ENCODE results near the gene STRAP.
"Not testable (repeated sequence)": the region's sequence is repeated elsewhere in the genome, so short reads cannot be mapped to it uniquely, and the experiment has no call there.

Gene STRAP

DNA sequence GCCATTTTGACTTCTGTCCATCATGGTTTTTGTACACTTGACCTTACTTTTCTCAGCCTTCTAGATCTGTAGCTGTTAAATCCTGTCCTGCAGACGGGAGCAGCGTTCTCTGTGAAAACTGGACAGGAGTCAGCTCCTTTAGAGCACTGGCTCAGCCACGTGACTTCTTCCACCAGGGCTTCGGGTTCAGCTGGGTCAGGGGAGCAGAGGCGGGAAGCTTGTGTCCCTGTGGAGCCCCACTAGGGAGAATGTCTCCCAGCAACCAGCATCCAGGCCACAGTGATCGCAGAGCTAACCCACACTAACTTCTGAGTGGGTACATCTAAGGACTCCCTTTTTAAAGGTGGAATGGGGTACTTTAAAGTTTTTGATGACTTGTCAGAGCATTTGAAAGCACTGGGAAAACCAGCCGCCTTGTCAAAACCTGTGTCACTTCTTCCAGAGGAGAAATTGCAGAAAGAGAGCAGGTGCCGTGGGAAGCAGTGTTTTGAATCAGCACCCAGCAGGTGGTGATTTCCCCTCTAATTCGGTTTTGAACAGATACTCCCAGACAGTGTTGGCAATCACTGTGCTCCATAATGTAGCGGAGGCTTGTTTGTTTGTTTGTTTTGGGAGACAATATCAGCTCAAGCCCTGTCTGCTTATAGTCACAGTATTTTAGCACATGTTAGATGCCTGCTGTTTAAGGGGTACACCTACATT is 46.8 kb downstream of the STRAP start:
- no peak for DNase-seq

DNA sequence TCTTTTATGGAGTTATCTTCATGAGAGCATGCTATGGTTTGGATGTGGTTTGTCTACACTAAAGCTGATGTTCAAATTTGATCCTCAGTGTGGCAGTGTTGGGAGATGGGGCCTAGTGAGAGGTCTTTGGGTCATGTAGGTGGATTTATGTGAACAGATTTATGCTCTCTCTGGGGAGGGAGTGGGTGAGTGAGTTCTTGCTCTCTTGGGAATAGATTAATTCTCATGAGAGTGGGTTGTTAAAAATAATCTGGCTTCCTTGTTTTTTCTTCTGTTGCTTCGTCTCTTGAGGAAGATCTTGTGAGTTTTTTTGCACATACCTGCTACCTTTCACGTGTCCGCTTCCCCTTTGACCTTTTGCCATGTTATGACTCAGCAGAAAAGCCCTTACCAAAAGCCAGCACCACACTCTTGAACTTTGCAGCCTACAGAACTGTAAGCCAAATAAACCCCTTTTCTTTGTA is 49.4 kb downstream of the STRAP start:
- no peak for DNase-seq

DNA sequence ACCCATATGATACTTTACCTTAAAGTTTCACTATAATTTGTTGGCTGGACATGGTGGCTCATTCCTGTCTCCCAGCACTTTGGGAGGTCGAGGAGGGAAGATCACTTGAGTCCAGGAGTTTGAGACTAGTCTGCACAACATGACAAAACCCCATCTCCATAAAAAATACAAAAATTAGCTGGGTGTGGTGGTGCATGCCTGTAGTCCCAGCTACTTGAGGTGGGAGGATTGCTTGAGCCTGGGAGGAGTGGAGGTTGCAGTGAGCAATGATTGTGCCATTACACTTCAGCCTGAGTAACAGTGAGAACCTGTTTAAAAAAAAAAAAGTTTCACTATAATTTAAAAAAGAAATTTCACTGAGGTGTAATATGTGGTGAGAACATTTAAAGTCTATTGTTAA is 50.1 kb downstream of the STRAP start:
- no peak for DNase-seq

DNA sequence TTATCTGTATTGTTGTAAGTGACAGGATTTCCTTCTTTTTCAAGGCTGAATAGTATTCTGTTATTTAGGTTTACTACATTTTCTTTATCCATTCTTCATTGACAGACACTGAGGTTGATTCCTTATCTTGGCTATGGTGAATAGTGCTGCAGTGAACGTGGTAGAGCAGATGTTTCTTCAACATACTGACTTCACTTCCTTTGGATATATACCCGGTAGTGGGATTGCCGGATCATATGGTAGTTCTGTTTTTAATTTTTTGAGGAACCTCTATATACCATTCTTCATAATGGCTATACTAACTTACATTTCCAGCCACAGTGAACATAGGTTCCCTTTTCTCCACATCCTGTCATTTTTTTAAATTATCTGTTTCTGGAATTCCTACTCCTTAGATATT is 50.8 kb downstream of the STRAP start:
- DNase-seq, result no peak

DNA sequence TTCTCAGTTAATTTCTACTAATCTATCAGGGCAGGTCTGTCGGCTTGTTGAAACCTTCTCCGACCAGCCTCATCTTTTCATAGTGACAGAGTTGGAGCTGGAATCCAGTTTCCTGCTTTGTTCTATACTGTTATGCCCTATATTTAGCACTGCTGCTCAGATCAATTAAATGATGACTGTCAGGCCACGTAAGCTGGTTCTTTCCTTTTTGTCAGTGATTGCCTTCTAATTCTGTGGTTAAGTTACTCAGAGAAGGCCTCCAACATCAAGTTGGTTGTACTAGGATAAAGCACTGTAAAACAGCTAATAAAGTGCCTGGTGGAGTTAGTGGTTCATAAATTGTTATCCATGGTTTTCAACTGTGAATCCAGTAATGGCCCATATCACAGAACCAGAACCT is 51.6 kb downstream of the STRAP start:
- DNase-seq, result no peak

DNA sequence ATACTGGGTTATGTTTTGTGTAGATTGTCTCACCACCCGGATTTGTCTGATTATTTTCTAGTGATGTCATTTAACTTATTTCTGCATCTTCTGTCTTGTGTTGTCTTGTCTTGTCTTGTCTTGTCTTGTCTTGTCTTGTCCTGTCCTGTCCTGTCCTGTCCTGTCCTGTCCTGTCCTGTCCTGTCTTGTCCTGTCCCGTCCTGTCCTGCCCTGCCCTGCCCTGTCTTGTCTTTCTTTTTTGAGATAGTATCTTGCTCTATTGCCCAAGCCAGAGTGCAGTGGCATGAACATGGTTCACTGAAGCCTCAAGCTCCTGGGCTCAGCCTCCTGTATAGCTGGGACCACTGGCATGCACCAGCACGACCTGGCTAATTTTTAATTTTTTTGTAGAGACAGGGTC is 54.6 kb downstream of the STRAP start:
- DNase-seq, result no peak

DNA sequence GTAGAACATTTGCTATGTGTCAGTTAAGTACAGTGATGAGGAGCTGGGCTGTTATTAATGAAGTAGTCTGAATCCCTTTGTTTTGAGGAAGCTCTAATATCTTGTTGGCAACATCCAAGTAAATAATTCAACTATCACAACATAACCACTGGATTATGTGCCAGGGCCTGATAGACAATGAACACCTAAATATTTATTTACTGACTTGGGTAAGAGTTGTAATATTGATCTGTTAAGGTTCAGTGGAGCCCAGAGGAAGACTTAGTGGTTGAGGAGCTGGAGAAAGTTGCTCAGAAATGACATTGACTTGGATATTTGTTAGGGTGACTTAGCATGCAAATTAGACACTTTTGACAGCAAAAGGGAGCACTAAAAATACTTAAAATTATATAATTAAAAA is 55.7 kb downstream of the STRAP start:
- no peak for DNase-seq

DNA sequence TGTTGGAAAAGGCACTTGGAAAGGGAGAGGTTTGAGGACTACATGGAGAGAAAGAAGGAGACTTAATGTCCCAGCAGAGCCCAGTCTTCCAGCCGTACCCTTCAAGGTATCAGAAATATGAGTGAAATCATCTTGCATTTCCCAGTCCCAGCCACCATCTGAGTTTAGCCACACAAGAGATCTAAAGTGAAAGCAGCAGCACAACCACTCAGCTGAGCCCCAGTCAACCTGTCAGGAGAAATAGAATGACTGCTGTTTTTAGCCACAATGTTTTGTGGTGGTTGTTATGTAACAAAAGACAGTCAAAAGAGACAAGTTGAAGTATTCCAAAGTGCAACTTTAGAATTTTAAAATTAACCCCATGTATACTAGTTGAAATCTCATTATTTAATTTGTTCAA is 56.9 kb downstream of the STRAP start:
- DNase-seq, result no peak

DNA sequence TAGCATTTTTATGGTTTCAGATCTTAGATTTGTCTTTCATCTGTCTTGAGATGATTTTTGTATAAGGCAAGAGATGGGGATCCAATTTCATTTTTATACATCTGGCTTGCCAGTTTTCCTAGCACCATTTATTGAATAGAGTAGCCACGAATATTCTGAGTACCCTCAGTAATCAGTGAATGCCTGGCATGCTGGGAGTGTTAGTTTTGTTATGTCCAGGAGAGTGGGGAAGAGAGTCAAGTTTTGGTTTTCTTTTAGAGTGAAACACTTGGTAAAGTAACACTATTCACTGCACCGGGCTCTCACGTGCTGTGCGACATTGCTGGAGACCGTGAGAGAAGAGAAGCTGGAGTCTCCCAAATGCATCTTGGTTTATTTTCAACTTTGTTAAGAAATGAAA is 60.3 kb downstream of the STRAP start:
- no peak for DNase-seq

DNA sequence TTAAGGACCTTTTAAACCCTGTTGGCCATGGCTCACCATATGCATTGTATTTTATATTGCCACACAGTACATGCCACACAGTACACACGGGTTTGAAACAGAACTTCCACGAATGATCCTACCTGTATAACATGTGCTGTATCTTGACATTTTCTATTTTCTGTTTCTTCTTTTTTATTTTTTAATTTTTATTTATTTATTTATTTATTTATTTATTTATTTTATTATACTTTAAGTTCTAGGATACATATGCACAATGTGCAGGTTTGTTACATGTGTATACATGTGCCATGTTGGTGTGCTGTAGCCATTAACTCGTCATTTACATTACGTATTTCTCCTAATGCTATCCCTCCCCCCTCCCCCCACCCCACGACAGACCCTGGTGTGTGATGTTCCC is 61.3 kb downstream of the STRAP start:
- not testable (repeated sequence) for DNase-seq

DNA sequence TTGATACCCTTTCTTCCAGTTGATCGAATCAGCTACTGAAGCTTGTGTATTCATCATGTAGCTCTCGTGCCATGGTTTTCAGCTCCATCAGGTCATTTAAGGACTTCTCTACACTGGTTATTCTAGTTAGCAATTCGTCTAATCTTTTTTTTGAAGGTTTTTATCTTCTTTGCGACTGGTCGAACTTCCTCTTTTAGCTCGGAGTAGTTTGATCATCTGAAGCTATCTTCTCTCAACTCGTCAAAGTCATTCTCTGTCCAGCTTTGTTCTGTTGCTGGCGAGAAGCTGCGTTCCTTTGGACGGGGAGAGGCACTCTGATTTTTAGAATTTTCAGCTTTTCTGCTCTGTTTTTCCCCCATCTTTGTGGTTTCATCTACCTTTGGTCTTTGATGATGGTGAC is 66.3 kb downstream of the STRAP start:
- DNase-seq, result not testable (repeated sequence)

All from stimulated activated CD4-positive, alpha-beta T cell treated with anti-CD3 and anti-CD28 coated beads, Interleukin-1b, Interleukin-23, amount 100 ng/mL, for 48 hours (primary cell).